CD14-positive monocyte (primary cell): ENCODE measurements around the gene PTOV1. TPM values are rescaled to one million over a fixed set of nuclear protein-coding genes. Genes with fewer than 3 reads are reported as not detected.

Source experiments
- DNase-seq, 3 donors: peaks; one replicate each; pipeline ENCODE4 v3.0.0-alpha.2; 2011 to 2022
- H2AFZ ChIP-seq: 2 replicates; pipeline ENCODE4 v1.6.0; 2012; ENCODE audit warnings: mild to moderate bottlenecking, low read depth, low read length, inconsistent platforms; ENCODE audit not compliant: insufficient read depth, poor library complexity, severe bottlenecking
- H3K27ac ChIP-seq, 2 donors: 1 replicate in 1 of 2; 2 replicates in 1 of 2; pipeline ENCODE4 v1.5.1; 2012 to 2013; ENCODE audit warnings: low read length in 2 of 2, control low read depth in 1 of 2, inconsistent platforms in 1 of 2, low read depth in 1 of 2, mild to moderate bottlenecking in 1 of 2
- H3K27me3 ChIP-seq, 2 donors: one replicate each; pipeline versions ENCODE4 v1.6.0 to v1.6.1; 2011 to 2013; ENCODE audit warnings: low read length in 2 of 2; ENCODE audit not compliant: control insufficient read depth in 2 of 2, insufficient read depth in 2 of 2
- H3K36me3 ChIP-seq, 2 donors: replicated peaks in 1 of 2; 1 replicate in 1 of 2; 2 replicates in 1 of 2; pipeline versions ENCODE4 v1.5.1 to v1.6.1; 2012 to 2013; ENCODE audit warnings: low read length in 2 of 2, control low read depth in 1 of 2, inconsistent platforms in 1 of 2, mild to moderate bottlenecking in 1 of 2; ENCODE audit not compliant: insufficient read depth in 2 of 2, control insufficient read depth in 1 of 2
- H3K4me1 ChIP-seq, 2 donors: 1 replicate in 1 of 2; 2 replicates in 1 of 2; pipeline versions ENCODE4 v1.5.1 to v1.6.1; 2012 to 2013; ENCODE audit warnings: low read length in 2 of 2, control low read depth in 1 of 2, inconsistent platforms in 1 of 2, mild to moderate bottlenecking in 1 of 2, moderate library complexity in 1 of 2; ENCODE audit not compliant: insufficient read depth in 2 of 2, control insufficient read depth in 1 of 2
- H3K4me2 ChIP-seq: replicated peaks from 2 replicates; pipeline ENCODE3; 2012; ENCODE audit warnings: low read length, moderate library complexity, mild to moderate bottlenecking; ENCODE audit not compliant: poor library complexity, severe bottlenecking; ENCODE audit errors: extremely low read depth
- H3K4me3 ChIP-seq, 3 experiments: fragments of 200-600 bp in 1 of 3; sonication (generic) in 1 of 3; replicated peaks in 1 of 3; 1 replicate in 2 of 3; 2 replicates in 1 of 3; pipeline ENCODE4 v1.5.1; 2011 to 2013; ENCODE audit warnings: low read length in 3 of 3, mild to moderate bottlenecking in 3 of 3, control low read depth in 2 of 3, low read depth in 2 of 3, inconsistent platforms in 1 of 3, moderate library complexity in 1 of 3
- H3K79me2 ChIP-seq: 2 replicates; pipeline ENCODE4 v1.6.0; 2012; ENCODE audit warnings: mild to moderate bottlenecking, control low read depth, inconsistent platforms, low read length, moderate library complexity; ENCODE audit not compliant: insufficient read depth
- H3K9ac ChIP-seq: 2 replicates; pipeline ENCODE4 v1.6.0; 2017; ENCODE audit warnings: low read length, mild to moderate bottlenecking; ENCODE audit not compliant: insufficient read depth, poor library complexity, severe bottlenecking
- H3K9me3 ChIP-seq, 2 donors: replicated peaks in 1 of 2; 1 replicate in 1 of 2; 2 replicates in 1 of 2; pipeline versions ENCODE4 v1.5.1 to v1.6.1; 2012 to 2013; ENCODE audit warnings: low read length in 2 of 2, control low read depth in 1 of 2; ENCODE audit not compliant: control insufficient read depth in 1 of 2, insufficient read depth in 1 of 2
- H4K20me1 ChIP-seq: 2 replicates; pipeline ENCODE4 v1.6.0; 2012; ENCODE audit warnings: mild to moderate bottlenecking, low read length, control low read depth, moderate library complexity; ENCODE audit not compliant: insufficient read depth
- H3K27ac Mint-ChIP-seq, 7 donors: one replicate each; pipeline ENCODE4 v1.8.0; 2020; ENCODE audit warnings: mild to moderate bottlenecking in 7 of 7, mixed read lengths in 7 of 7, moderate library complexity in 6 of 7, inconsistent platforms in 2 of 7
- H3K27me3 Mint-ChIP-seq, 3 donors: one replicate each; pipeline ENCODE4 v1.8.0; 2021 to 2022; ENCODE audit warnings: low read depth in 3 of 3, mild to moderate bottlenecking in 3 of 3, mixed read lengths in 3 of 3, moderate library complexity in 3 of 3, inconsistent platforms in 1 of 3
- H3K36me3 Mint-ChIP-seq, 2 donors: one replicate each; pipeline ENCODE4 v1.8.0; 2020; ENCODE audit warnings: mixed read lengths in 2 of 2, inconsistent platforms in 1 of 2, mild to moderate bottlenecking in 1 of 2
- H3K4me1 Mint-ChIP-seq: one replicate; pipeline ENCODE4 v1.8.0; 2020; ENCODE audit warnings: mild to moderate bottlenecking, mixed read lengths
- H3K4me3 Mint-ChIP-seq, 2 donors: one replicate each; pipeline ENCODE4 v1.8.0; 2020; ENCODE audit warnings: mild to moderate bottlenecking in 2 of 2, mixed read lengths in 2 of 2, moderate library complexity in 1 of 2
- H3K9me3 Mint-ChIP-seq, 7 donors: one replicate each; pipeline ENCODE4 v1.8.0; 2020 to 2022; ENCODE audit warnings: mixed read lengths in 7 of 7, mild to moderate bottlenecking in 6 of 7, moderate library complexity in 6 of 7, inconsistent platforms in 2 of 7
- CTCF ChIP-seq: fragments of 200-600 bp; IDR thresholded peaks from one replicate; pipeline ENCODE4 v1.8.0; 2022; ENCODE audit warnings: antibody characterized with exemption, mild to moderate bottlenecking
- WGBS: methylation state at CpG from one replicate; pipeline ENCODE4 v1.1.5; 2013; ENCODE audit warnings: missing lambda C conversion rate; ENCODE audit not compliant: insufficient coverage; 5-methylcytosine and 5-hydroxymethylcytosine counted together
- intact Hi-C, 2 donors: fragments of 100-400 bp; cut with micrococcal nuclease; formaldehyde crosslinking; loops; one replicate each; pipeline versions ENCODE4 v1.15.0 to v1.15.1; 2023
- polyA plus RNA-seq, 3 donors: library from polyadenylated mRNA; depleted of rRNA in 1 of 3; unstranded in 2 of 3; stranded (reverse) in 1 of 3; fragments of 300-500 nt in 2 of 3; fragments of >200 nt in 1 of 3; fragmentation: Illumina TruSeq in 2 of 3; gene quantifications; 1 replicate in 2 of 3; 2 replicates in 1 of 3; pipeline ENCODE4 v1.2.3, GENCODE V29; 2012 to 2021

The PTOV1 gene
- polyA plus RNA-seq, 3 donors: 18.3 to 67.9 (median 31.2) TPM

DNA sequence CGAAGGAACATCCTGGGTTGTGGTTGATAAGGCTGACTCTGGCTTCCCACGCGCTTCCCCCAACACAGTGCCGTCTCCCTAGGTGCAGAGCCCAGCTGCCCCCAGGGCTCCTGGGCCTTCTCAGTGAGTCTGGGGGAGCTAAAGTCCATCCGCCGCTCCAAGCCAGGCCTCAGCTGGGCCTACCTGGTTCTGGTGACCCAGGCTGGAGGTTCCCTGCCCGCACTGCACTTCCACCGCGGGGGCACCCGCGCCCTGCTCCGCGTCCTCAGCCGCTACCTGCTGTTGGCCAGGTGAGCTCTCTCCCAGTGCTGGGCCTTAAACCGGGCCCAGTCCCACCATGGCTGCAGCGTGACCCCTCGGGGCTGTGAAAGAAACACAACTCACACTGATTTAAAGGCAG is 30.2 kb downstream of the PTOV1 start:
- peaks cover 44% of the 10 kb centered on the region for H4K20me1 ChIP-seq
- H3K4me2 ChIP-seq: no peak overlapping the region
- WGBS: over 99% methylated on average over 13 of the region's 17 CpGs
- Mint-ChIP-seq H3K27ac (no peak overlapping the region), H3K36me3 (peaks cover 64% of the 10 kb centered on the region in 2 donors), H3K4me3 (no peak overlapping the region), H3K9me3 (peaks cover 0 to 3% (median 0%) of the 10 kb centered on the region in 7 donors), H3K27me3 (peaks cover 0 to 5% (median 2%) of the 10 kb centered on the region in 3 donors), H3K4me1 (peaks cover 16% of the 10 kb centered on the region)
- H3K4me3 ChIP-seq: no peak overlapping the region
- H2AFZ ChIP-seq: no peak overlapping the region
- intact Hi-C loops: no loop called here
- no peak for TF ChIP-seq CTCF
- no peaks in the 10 kb centered on the region for H3K9me3 ChIP-seq
- H3K27me3 ChIP-seq: no peaks in the 10 kb centered on the region
- no peak overlapping the region for H3K9ac ChIP-seq
- no peak for DNase-seq
- H3K79me2 ChIP-seq: peaks cover 11% of the 10 kb centered on the region
- peaks cover 51 to 58% of the 10 kb centered on the region in 2 donors for H3K36me3 ChIP-seq
- no peak overlapping the region for H3K27ac ChIP-seq
- H3K4me1 ChIP-seq: peaks cover 15 to 18% of the 10 kb centered on the region in 2 donors

DNA sequence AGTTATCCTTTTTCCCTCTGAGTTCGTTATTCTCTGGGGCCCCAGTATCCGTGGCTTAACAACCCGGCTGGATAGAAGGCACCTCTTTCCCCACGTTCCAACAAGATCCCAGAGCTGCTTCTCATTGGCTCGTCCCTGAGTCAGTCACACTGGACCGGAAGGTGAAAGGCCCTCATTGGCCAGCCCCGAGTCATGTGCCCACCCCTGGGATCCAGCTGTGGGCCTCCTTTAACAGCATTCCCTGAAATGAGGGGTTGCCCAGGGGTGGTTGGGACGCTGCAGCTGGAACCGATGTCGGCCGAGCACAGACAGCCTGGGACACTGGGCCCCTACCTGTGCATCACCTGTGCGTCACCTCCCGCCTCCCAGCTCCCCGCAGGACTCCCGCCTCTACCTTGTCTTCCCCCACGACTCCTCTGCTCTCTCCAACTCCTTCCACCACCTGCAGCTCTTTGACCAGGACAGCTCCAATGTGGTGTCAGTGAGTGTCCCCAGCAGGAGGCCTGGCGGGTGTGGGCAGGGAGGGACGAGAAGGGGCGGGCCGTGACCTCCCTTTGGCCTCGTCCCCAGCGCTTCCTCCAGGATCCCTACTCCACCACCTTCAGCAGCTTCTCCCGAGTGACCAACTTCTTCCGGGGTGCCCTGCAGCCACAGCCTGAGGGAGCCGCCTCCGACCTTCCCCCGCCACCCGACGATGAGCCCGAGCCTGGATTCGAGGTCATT is 30.9 kb downstream of the PTOV1 start:
- no peak for DNase-seq
- Mint-ChIP-seq H3K27me3 (peaks cover 0 to 5% (median 2%) of the 10 kb centered on the region in 3 donors), H3K36me3 (peaks cover 64 to 67% of the 10 kb centered on the region in 2 donors), H3K9me3 (peaks cover 0 to 4% (median 0%) of the 10 kb centered on the region in 7 donors), H3K4me1 (peaks cover 16% of the 10 kb centered on the region), H3K27ac (peak overlapping the region in 1 of 7 donors; percentile 50), H3K4me3 (no peak overlapping the region)
- Histone ChIP-seq H3K9ac (no peak overlapping the region), H3K4me3 (no peak overlapping the region), H3K27me3 (no peaks in the 10 kb centered on the region), H3K4me1 (peaks cover 15 to 18% of the 10 kb centered on the region in 2 donors), H3K79me2 (peaks cover 8% of the 10 kb centered on the region), H3K36me3 (peaks cover 51 to 58% of the 10 kb centered on the region in 2 donors), H3K4me2 (no peak overlapping the region), H3K27ac (no peak overlapping the region), H4K20me1 (peaks cover 44% of the 10 kb centered on the region), H2AFZ (no peak overlapping the region), H3K9me3 (no peaks in the 10 kb centered on the region)
- WGBS: 88% methylated on average over 19 of the region's 31 CpGs
- no peak for TF ChIP-seq CTCF
- intact Hi-C loops: no loop called here
